Measurements from ENCODE around the gene KRTAP3-3.
"Not testable (repeated sequence)": the region's sequence is repeated elsewhere in the genome, so short reads cannot be mapped to it uniquely, and the experiment has no call there.

KRTAP3-3 gene

GRCh38 chr17:40993839-40994238, at the start of gene KRTAP3-3:
KRTAP3-3 (minus strand) TSS chr17:40994164; CDS start chr17:40994097, 67 bp downstream.
- DNase-seq, result no peak

GRCh38 chr17:41042953-41043352, 49.0 kb upstream of the KRTAP3-3 start:
- DNase-seq, result no peak

GRCh38 chr17:41040783-41041571, 47.0 kb upstream of the KRTAP3-3 start, which contains the start of gene KRTAP1-1:
KRTAP1-1 (minus strand) TSS chr17:41041450; CDS start chr17:41041397, 53 bp downstream.
- not testable (repeated sequence) for DNase-seq

GRCh38 chr17:41037853-41038350, 43.9 kb upstream of the KRTAP3-3 start:
- no peak for DNase-seq

GRCh38 chr17:41034346-41034935, 40.5 kb upstream of the KRTAP3-3 start, which contains the start of gene KRTAP1-3:
KRTAP1-3 (minus strand) TSS chr17:41034874; CDS start chr17:41034821, 53 bp downstream.
- DNase-seq, result not testable (repeated sequence)

- DNase-seq, result no peak
Observed at GRCh38 chr17:41029633-41030245, 35.8 kb upstream of the KRTAP3-3 start, which contains the start of gene KRTAP1-4. KRTAP1-4 (minus strand) TSS chr17:41030195; CDS start chr17:41030078, 117 bp downstream.

GRCh38 chr17:41026715-41027471, 32.9 kb upstream of the KRTAP3-3 start, which contains the start of gene KRTAP1-5:
KRTAP1-5 (minus strand) TSS chr17:41027208; CDS start chr17:41027155, 53 bp downstream.
- no peak for DNase-seq

GRCh38 chr17:41024697-41025096, 30.7 kb upstream of the KRTAP3-3 start:
- DNase-seq, result no peak

GRCh38 chr17:41020336-41020735, 26.4 kb upstream of the KRTAP3-3 start:
- DNase-seq, result no peak

GRCh38 chr17:41019415-41019814, 25.5 kb upstream of the KRTAP3-3 start:
- no peak for DNase-seq

GRCh38 chr17:41018541-41018940, 24.6 kb upstream of the KRTAP3-3 start:
- no peak for DNase-seq

- no peak for DNase-seq
Observed at GRCh38 chr17:41016578-41017215, 22.7 kb upstream of the KRTAP3-3 start.

GRCh38 chr17:41015454-41015853, 21.5 kb upstream of the KRTAP3-3 start:
- no peak for DNase-seq

GRCh38 chr17:41013606-41014005, 19.6 kb upstream of the KRTAP3-3 start:
- no peak for DNase-seq

- DNase-seq, result no peak
Observed at GRCh38 chr17:41013181-41013580, 19.2 kb upstream of the KRTAP3-3 start.

GRCh38 chr17:41012326-41013120, 18.6 kb upstream of the KRTAP3-3 start:
- DNase-seq, result no peak

GRCh38 chr17:41010441-41010840, 16.5 kb upstream of the KRTAP3-3 start:
- DNase-seq, result no peak

GRCh38 chr17:41009936-41010335, 16.0 kb upstream of the KRTAP3-3 start:
- no peak for DNase-seq

- DNase-seq, result no peak
Observed at GRCh38 chr17:41009301-41009760, 15.4 kb upstream of the KRTAP3-3 start.

GRCh38 chr17:41008811-41009210, 14.8 kb upstream of the KRTAP3-3 start, which contains the start of gene KRTAP3-1:
KRTAP3-1 (minus strand) TSS chr17:41009128; CDS start chr17:41009074, 54 bp downstream.
- DNase-seq, result no peak

GRCh38 chr17:41004397-41004796, 10.4 kb upstream of the KRTAP3-3 start:
- no peak for DNase-seq
